HUES48 (cell line): Measurements from ENCODE around the gene ZNF846.

Source experiments
- H3K27ac ChIP-seq: one replicate; pipeline ENCODE4 v1.7.0; 2013; ENCODE audit warnings: low read depth, low read length, inconsistent platforms
- H3K27me3 ChIP-seq: 2 replicates; pipeline ENCODE4 v1.6.1; 2013; ENCODE audit warnings: mild to moderate bottlenecking, low read length; ENCODE audit not compliant: control insufficient read depth, insufficient read depth
- H3K36me3 ChIP-seq: 2 replicates; pipeline ENCODE4 v1.6.1; 2013; ENCODE audit warnings: low read length; ENCODE audit not compliant: control insufficient read depth, insufficient read depth
- H3K4me1 ChIP-seq: 2 replicates; pipeline ENCODE4 v1.6.1; 2013; ENCODE audit warnings: mild to moderate bottlenecking, low read length; ENCODE audit not compliant: control insufficient read depth, insufficient read depth
- H3K4me3 ChIP-seq: 2 replicates; pipeline ENCODE4 v1.5.1; 2013; ENCODE audit warnings: mild to moderate bottlenecking, low read depth, low read length
- H3K9ac ChIP-seq: 2 replicates; pipeline ENCODE4 v1.6.1; 2013; ENCODE audit warnings: mild to moderate bottlenecking, low read depth, low read length, moderate library complexity
- H3K9me3 ChIP-seq: 2 replicates; pipeline ENCODE4 v1.6.1; 2013; ENCODE audit warnings: low read length; ENCODE audit not compliant: control insufficient read depth, insufficient read depth

Gene ZNF846

DNA sequence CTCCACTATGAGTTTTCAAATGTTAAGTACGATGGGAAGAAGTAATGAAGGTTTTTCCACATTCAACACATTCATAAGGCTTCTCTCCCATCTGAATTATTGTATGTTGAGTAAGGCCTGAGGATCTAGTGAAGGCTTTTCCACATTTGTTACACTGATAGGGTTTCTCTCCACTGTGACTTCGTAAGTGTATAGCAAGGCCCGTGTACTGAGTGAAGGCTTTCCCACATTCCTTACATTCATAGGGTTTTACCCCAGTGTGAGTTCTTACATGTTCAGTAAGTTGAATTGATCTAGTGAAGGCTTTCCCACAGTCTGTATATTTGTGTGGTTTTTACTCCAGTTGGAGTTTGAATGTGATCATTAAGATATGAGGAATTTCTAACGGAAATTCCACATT is 44.4 kb downstream of the ZNF846 start:
- Histone ChIP-seq H3K27ac (no peak overlapping the region), H3K36me3 (no peaks in the 10 kb centered on the region), H3K27me3 (no peaks in the 10 kb centered on the region), H3K9ac (no peak overlapping the region), H3K4me1 (no peaks in the 10 kb centered on the region), H3K9me3 (peaks cover 10% of the 10 kb centered on the region; the same call in 1 of the 2 replicates), H3K4me3 (no peak overlapping the region)

DNA sequence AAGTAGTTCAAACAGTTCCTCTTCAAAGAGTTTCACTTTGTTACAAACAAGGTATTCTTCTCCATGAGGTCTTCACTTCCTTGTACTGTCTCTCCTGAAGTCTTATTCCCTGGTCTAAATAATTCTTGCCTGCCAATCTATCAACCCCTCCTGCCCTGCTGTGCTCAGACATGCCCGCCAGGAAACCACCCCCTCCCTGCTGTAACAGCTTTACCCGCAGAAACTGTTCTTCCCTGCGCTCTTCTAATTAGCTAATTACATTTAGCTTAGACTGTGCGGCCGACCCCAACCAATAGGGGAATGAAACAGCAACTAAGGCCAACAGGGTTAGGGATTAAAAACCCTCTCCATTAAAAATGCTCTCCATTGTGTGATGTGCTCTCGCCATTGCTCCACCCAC is 46.7 kb downstream of the ZNF846 start:
- no peak overlapping the region for H3K27ac ChIP-seq
- no peaks in the 10 kb centered on the region for H3K36me3 ChIP-seq
- peaks cover 14% of the 10 kb centered on the region; the same call in 1 of the 2 replicates for H3K9me3 ChIP-seq
- no peak overlapping the region for H3K9ac ChIP-seq
- H3K4me3 ChIP-seq = no peak overlapping the region
- no peaks in the 10 kb centered on the region for H3K4me1 ChIP-seq
- no peaks in the 10 kb centered on the region for H3K27me3 ChIP-seq

DNA sequence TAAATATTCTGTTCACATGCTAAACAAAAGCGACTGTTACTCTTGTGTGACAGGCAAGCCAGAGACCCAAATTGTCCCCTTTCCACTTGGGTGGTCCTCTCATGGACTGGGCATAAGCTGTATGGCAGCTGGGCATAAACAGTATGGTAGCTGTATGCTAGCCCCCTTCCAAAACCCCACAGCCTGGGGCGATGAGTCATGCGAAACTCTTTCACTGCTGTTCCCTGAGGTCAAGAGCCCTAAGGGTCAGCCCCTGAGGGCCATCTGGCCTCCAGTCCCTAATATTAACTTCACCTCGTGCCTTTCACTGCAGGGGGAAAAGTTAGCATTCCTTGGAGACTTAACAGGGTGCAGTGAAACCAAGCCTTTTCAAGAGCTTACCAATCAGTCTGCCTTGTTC is 48.0 kb downstream of the ZNF846 start:
- Histone ChIP-seq H3K4me1 (no peaks in the 10 kb centered on the region), H3K27me3 (no peaks in the 10 kb centered on the region), H3K9me3 (peaks cover 14% of the 10 kb centered on the region; the same call in 1 of the 2 replicates), H3K36me3 (no peaks in the 10 kb centered on the region), H3K4me3 (no peak overlapping the region), H3K27ac (no peak overlapping the region), H3K9ac (no peak overlapping the region)

- Histone ChIP-seq H3K27ac (no peak overlapping the region), H3K4me1 (no peaks in the 10 kb centered on the region), H3K27me3 (no peaks in the 10 kb centered on the region), H3K4me3 (no peak overlapping the region), H3K36me3 (no peaks in the 10 kb centered on the region), H3K9me3 (peaks cover 21% of the 10 kb centered on the region), H3K9ac (no peak overlapping the region)
Measured at GRCh38 chr19:9711815-9712214, 56.7 kb downstream of the ZNF846 start.

DNA sequence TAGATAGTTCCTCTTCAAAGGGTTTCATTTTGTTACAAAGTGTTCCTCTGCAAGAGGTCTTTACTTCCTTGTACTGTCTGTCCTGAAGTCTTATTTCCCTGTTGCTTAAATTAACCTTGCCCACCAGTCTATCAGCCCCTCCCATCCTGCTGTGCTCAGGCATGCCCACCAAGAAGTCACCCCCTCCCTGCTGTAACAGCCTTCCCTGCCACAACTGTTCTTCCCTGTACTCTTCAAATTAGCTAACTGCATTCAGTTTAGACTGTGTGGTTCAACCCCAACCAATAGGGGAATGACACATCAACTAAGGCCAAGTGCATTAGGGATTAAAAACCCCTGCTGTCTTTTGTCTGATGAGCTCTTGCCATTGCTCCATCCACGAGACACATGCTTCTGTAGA is 59.2 kb downstream of the ZNF846 start:
- no peak overlapping the region for H3K9ac ChIP-seq

DNA sequence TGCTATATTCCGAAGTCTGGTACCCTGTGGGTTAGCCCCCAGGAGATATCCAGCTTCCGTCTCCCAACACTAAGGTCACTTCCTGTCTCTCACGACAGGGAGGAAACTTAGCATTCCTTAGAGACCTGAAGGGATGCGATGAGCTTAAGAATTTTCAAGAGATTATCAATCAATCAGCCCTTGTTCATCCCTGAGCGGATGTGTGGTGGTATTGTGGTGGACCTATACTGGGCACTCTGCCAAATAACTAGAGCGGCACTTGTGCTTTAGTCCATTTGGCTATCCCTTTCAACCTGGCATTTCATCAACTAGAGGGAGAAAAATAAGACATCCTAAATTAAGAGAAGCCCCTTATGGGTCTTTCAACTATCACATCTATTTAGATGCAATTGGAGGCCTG is 62.7 kb downstream of the ZNF846 start:
- H3K27me3 ChIP-seq = no peaks in the 10 kb centered on the region
- peaks cover 28% of the 10 kb centered on the region for H3K9me3 ChIP-seq
- H3K4me3 ChIP-seq = no peak overlapping the region
- no peaks in the 10 kb centered on the region for H3K4me1 ChIP-seq
- H3K27ac ChIP-seq = no peak overlapping the region
- no peak overlapping the region for H3K9ac ChIP-seq
- no peaks in the 10 kb centered on the region for H3K36me3 ChIP-seq

More for the DNA sequence above, 59.2 kb downstream of the ZNF846 start:
- Histone ChIP-seq H3K36me3 (no peaks in the 10 kb centered on the region), H3K4me1 (no peaks in the 10 kb centered on the region), H3K9me3 (peaks cover 24% of the 10 kb centered on the region), H3K27me3 (no peaks in the 10 kb centered on the region), H3K27ac (no peak overlapping the region), H3K4me3 (no peak overlapping the region)

DNA sequence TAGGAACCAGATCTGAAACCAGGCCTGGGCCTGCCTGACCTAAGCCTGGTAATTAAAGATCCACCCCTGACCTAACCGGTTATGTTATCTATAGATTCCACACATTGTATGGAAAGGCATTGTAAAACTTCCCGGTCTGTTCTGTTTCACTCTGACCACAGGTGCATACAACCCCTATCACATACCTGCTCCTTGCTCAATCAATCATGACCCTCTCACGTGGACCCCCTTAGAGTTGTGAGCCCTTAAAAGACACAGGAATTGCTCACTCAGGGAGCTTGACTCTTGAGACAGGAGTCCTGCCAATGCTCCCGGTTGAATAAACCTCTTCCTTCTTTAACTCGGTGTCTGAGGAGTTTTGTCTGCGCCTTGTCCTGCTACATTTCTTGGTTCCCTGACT is 66.4 kb downstream of the ZNF846 start:
- Histone ChIP-seq H3K9ac (no peak overlapping the region), H3K27ac (no peak overlapping the region), H3K9me3 (peaks cover 19% of the 10 kb centered on the region; the same call in 1 of the 2 replicates), H3K36me3 (no peaks in the 10 kb centered on the region), H3K27me3 (no peaks in the 10 kb centered on the region), H3K4me1 (no peaks in the 10 kb centered on the region), H3K4me3 (no peak overlapping the region)
